Activated naive CD8-positive, alpha-beta T cell treated with anti-CD3 and anti-CD28 coated beads, Interleukin-2, amount 10 ng/mL, durations not matched to agents 7 days and 5 days (primary cell): Measurements from ENCODE around the gene BRAP. TPM values are rescaled to one million over a fixed set of nuclear protein-coding genes. Genes with fewer than 3 reads are reported as not detected.
A peak's percentile ranks its signal among the peaks of the same experiment; 100 is the strongest.
"Not testable (repeated sequence)": the region's sequence is repeated elsewhere in the genome, so short reads cannot be mapped to it uniquely, and the experiment has no call there.

Experiments
- ATAC-seq: fragments of 150-1000 bp; cut with Tn5 transposase; one replicate; pipeline ENCODE4 v1.10.0; 2021; ENCODE audit warnings: low read depth, moderate library complexity
- POLR2A ChIA-PET: fragments of 350-600 bp; sonication (Branson Sonifier 250); formaldehyde crosslinking; loops from one replicate; lab custom pipeline; 2021; ENCODE audit warnings: antibody characterized with exemption; lab: Charles Lee
- DNase-seq: peaks from one replicate; pipeline ENCODE4 v3.0.0; 2021
- H3K27ac Mint-ChIP-seq: one replicate; pipeline ENCODE4 v1.8.0; 2022; ENCODE audit warnings: mild to moderate bottlenecking, mixed read lengths
- H3K27me3 Mint-ChIP-seq: one replicate; pipeline ENCODE4 v1.8.0; 2022; ENCODE audit warnings: mild to moderate bottlenecking, moderate library complexity, mixed read lengths
- H3K36me3 Mint-ChIP-seq: one replicate; pipeline ENCODE4 v1.8.0; 2021; ENCODE audit warnings: mild to moderate bottlenecking, mixed read lengths
- H3K4me1 Mint-ChIP-seq: one replicate; pipeline ENCODE4 v1.8.0; 2021; ENCODE audit warnings: mixed read lengths
- H3K4me3 Mint-ChIP-seq: one replicate; pipeline ENCODE4 v1.8.0; 2022; ENCODE audit warnings: mild to moderate bottlenecking, moderate library complexity, mixed read lengths
- H3K9me3 Mint-ChIP-seq: one replicate; pipeline ENCODE4 v1.8.0; 2021; ENCODE audit warnings: mixed read lengths
- total RNA-seq, 2 experiments: library from RNA; stranded (reverse); gene quantifications; one replicate each; pipeline ENCODE4 v1.2.3, GENCODE V29; 2021

The BRAP gene
- total RNA-seq, 2 experiments from 2014 or later, result 21.1 to 21.6 TPM

GRCh38 chr12:111599453-111600204 lies 86.1 kb downstream of the BRAP start:
- Mint-ChIP-seq H3K27me3 (no peaks in the 10 kb centered on the region), H3K9me3 (no peaks in the 10 kb centered on the region), H3K4me3 (peak overlapping the region; percentile 75), H3K4me1 (peaks cover 21% of the 10 kb centered on the region), H3K27ac (peak overlapping the region; percentile 83), H3K36me3 (no peaks in the 10 kb centered on the region)
- POLR2A ChIA-PET, result interaction anchor here (0.7 to 1.2 kb wide), 2 partner anchors 86 to 142 kb away, joined by 3 to 6 read pairs; partner anchors contain the start of genes ACAD10 and BRAP
- ATAC-seq, result peak; percentile 83
- peak; percentile 91 for DNase-seq

GRCh38 chr12:111598637-111599452 lies 86.9 kb downstream of the BRAP start, which contains the start of gene ATXN2:
Gene ATXN2 (minus strand): TSS chr12:111599315. CDS start chr12:111599034, 281 bp downstream.
- no peak for DNase-seq
- Mint-ChIP-seq H3K36me3 (no peaks in the 10 kb centered on the region), H3K27me3 (no peaks in the 10 kb centered on the region), H3K4me3 (peak within 1 kb of the TSS; percentile 97), H3K27ac (peak within 1 kb of the TSS; percentile 83), H3K9me3 (no peaks in the 10 kb centered on the region), H3K4me1 (peaks cover 24% of the 10 kb centered on the region)
- ATAC-seq, result peak; percentile 66
- POLR2A ChIA-PET, result interaction anchor here (0.6 to 1.2 kb wide), 2 partner anchors 87 to 202 kb away, joined by 3 read pairs; partner anchors contain the start of genes ACAD10 and BRAP

GRCh38 chr12:111597831-111598636 lies 87.7 kb downstream of the BRAP start:
- no peaks in the 10 kb centered on the region for H3K36me3 Mint-ChIP-seq
- no peaks in the 10 kb centered on the region for H3K9me3 Mint-ChIP-seq
- POLR2A ChIA-PET, result interaction anchor here (0.6 kb wide), 1 partner anchor 201 kb away, joined by 3 read pairs; no protein-coding TSS in a partner anchor
- peak; percentile 59 for DNase-seq
- peak overlapping the region; percentile 97 for H3K4me3 Mint-ChIP-seq
- no peak for ATAC-seq
- no peaks in the 10 kb centered on the region for H3K27me3 Mint-ChIP-seq
- peak overlapping the region; percentile 79 for H3K27ac Mint-ChIP-seq
- H3K4me1 Mint-ChIP-seq, result peaks cover 24% of the 10 kb centered on the region

- POLR2A ChIA-PET, result no interaction called here
- peak overlapping the region; percentile 78 for H3K27ac Mint-ChIP-seq
- H3K4me1 Mint-ChIP-seq, result peaks cover 24% of the 10 kb centered on the region
- no peaks in the 10 kb centered on the region for H3K36me3 Mint-ChIP-seq
- no peaks in the 10 kb centered on the region for H3K9me3 Mint-ChIP-seq
- peak overlapping the region; percentile 97 for H3K4me3 Mint-ChIP-seq
- peak; percentile 36 for DNase-seq
- no peaks in the 10 kb centered on the region for H3K27me3 Mint-ChIP-seq
- ATAC-seq, result no peak
Measured at GRCh38 chr12:111596985-111597830, 88.5 kb downstream of the BRAP start.

GRCh38 chr12:111595341-111595835 lies 90.4 kb downstream of the BRAP start:
- not testable (repeated sequence) for H3K4me3 Mint-ChIP-seq, H3K27ac Mint-ChIP-seq, ATAC-seq, H3K36me3 Mint-ChIP-seq, DNase-seq, H3K9me3 Mint-ChIP-seq, H3K27me3 Mint-ChIP-seq
- peaks cover 24% of the 10 kb centered on the region for H3K4me1 Mint-ChIP-seq
- POLR2A ChIA-PET, result interaction anchor here (0.9 kb wide), 1 partner anchor 9 kb away, joined by 4 read pairs; no protein-coding TSS in a partner anchor

Other genes starting within 250 kb of the BRAP start
- 10 to 100 TPM; 37.2 to 42.3 TPM for gene ATXN2, start 86.6 kb downstream of the BRAP start, total RNA-seq
- 10 to 100 TPM; 34.1 to 40.3 TPM for gene ACAD10, start 97 bp upstream of the BRAP start, total RNA-seq
- 1 to 10 TPM in 1 of 2 experiments, under 1 TPM in 1; 0.99 to 1.9 TPM for gene ALDH2, start 81.0 kb upstream of the BRAP start, total RNA-seq
- 10 to 100 TPM; 52.5 to 63.7 TPM for gene MAPKAPK5, start 156.3 kb upstream of the BRAP start, total RNA-seq